Measurements from ENCODE around the gene RHPN2. TPM values are rescaled to one million over a fixed set of nuclear protein-coding genes. Genes with fewer than 3 reads are reported as not detected.

Gene RHPN2
- total and polyA plus RNA-seq, 2 of the 13 experiments (the other 11 are each of a cell fraction or from before 2014, with no cell fraction given), result 20.3 to 48.0 TPM

DNA sequence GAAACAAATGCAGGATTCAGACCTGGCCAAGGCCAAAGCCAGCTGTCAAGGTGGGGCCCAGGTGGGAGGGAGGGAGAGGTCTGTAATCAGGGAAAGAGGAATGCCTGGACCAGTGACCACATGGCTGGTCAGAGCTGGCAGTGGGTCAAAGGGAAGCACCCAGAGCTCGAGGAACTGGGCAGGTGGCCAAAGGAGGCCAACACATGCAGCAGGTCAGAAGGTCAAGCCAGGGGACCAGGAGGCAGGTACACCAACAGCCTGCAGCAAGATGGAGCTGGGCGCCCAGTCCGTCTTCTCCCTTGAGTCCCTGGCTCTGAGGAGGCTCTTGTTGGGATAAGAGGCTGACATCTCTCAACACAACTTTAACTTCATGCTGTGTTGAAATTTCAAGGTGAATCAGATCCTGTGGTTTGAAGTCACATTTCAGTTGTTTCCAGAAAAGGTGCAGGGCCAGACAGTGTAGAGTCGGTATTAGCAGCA is 33.4 kb upstream of the RHPN2 start (continued):
- TF ChIP-seq, protein P1, sequence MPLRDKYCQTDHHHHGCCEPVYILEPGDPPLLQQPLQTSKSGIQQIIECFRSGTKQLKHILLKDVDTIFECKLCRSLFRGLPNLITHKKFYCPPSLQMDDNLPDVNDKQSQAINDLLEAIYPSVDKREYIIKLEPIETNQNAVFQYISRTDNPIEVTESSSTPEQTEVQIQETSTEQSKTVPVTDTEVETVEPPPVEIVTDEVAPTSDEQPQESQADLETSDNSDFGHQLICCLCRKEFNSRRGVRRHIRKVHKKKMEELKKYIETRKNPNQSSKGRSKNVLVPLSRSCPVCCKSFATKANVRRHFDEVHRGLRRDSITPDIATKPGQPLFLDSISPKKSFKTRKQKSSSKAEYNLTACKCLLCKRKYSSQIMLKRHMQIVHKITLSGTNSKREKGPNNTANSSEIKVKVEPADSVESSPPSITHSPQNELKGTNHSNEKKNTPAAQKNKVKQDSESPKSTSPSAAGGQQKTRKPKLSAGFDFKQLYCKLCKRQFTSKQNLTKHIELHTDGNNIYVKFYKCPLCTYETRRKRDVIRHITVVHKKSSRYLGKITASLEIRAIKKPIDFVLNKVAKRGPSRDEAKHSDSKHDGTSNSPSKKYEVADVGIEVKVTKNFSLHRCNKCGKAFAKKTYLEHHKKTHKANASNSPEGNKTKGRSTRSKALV (CRISPR knock-in tag; IDR thresholded peaks at IDR 0.05), result no peak
- TF ChIP-seq HOXD1 (CRISPR knock-in tag; IDR thresholded peaks at IDR 0.05) (peak; percentile 37; the same call in 1 of the 2 replicates), GABPB1 (CRISPR knock-in tag; IDR thresholded peaks at IDR 0.05) (peak; percentile 20; the same call in 1 of the 2 replicates), PAWR (CRISPR knock-in tag; IDR thresholded peaks at IDR 0.05; ENCODE audit: borderline replicate concordance) (no peak), NR2F1 (CRISPR knock-in tag; IDR thresholded peaks at IDR 0.05) (peak; percentile 93 to 97), SNRNP70 (IDR thresholded peaks at IDR 0.05; ENCODE audit: low read depth, low read length) (no peak), FOXK2 (IDR thresholded peaks at IDR 0.05) (peak; percentile 42; the same call in 1 of the 2 replicates), SAFB2 (CRISPR knock-in tag; IDR thresholded peaks at IDR 0.05; ENCODE audit: borderline replicate concordance, low read depth) (no peak), NR2F6 (IDR thresholded peaks at IDR 0.05) (peak; percentile 95), NR2F6 (CRISPR knock-in tag; IDR thresholded peaks at IDR 0.05) (peak; percentile 99), FOXK1 (CRISPR knock-in tag; IDR thresholded peaks at IDR 0.05; ENCODE audit: borderline replicate concordance, low read depth) (peak; percentile 79; the same call in 1 of the 2 replicates), ZNF367 (CRISPR knock-in tag; IDR thresholded peaks at IDR 0.05; ENCODE audit: borderline replicate concordance) (no peak)
- TF ChIP-seq, protein P2, sequence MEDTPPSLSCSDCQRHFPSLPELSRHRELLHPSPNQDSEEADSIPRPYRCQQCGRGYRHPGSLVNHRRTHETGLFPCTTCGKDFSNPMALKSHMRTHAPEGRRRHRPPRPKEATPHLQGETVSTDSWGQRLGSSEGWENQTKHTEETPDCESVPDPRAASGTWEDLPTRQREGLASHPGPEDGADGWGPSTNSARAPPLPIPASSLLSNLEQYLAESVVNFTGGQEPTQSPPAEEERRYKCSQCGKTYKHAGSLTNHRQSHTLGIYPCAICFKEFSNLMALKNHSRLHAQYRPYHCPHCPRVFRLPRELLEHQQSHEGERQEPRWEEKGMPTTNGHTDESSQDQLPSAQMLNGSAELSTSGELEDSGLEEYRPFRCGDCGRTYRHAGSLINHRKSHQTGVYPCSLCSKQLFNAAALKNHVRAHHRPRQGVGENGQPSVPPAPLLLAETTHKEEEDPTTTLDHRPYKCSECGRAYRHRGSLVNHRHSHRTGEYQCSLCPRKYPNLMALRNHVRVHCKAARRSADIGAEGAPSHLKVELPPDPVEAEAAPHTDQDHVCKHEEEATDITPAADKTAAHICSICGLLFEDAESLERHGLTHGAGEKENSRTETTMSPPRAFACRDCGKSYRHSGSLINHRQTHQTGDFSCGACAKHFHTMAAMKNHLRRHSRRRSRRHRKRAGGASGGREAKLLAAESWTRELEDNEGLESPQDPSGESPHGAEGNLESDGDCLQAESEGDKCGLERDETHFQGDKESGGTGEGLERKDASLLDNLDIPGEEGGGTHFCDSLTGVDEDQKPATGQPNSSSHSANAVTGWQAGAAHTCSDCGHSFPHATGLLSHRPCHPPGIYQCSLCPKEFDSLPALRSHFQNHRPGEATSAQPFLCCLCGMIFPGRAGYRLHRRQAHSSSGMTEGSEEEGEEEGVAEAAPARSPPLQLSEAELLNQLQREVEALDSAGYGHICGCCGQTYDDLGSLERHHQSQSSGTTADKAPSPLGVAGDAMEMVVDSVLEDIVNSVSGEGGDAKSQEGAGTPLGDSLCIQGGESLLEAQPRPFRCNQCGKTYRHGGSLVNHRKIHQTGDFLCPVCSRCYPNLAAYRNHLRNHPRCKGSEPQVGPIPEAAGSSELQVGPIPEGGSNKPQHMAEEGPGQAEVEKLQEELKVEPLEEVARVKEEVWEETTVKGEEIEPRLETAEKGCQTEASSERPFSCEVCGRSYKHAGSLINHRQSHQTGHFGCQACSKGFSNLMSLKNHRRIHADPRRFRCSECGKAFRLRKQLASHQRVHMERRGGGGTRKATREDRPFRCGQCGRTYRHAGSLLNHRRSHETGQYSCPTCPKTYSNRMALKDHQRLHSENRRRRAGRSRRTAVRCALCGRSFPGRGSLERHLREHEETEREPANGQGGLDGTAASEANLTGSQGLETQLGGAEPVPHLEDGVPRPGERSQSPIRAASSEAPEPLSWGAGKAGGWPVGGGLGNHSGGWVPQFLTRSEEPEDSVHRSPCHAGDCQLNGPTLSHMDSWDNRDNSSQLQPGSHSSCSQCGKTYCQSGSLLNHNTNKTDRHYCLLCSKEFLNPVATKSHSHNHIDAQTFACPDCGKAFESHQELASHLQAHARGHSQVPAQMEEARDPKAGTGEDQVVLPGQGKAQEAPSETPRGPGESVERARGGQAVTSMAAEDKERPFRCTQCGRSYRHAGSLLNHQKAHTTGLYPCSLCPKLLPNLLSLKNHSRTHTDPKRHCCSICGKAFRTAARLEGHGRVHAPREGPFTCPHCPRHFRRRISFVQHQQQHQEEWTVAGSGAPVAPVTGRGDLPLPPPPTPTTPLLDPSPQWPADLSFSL (CRISPR knock-in tag; IDR thresholded peaks at IDR 0.05), result no peak
- TF ChIP-seq, protein P3, sequence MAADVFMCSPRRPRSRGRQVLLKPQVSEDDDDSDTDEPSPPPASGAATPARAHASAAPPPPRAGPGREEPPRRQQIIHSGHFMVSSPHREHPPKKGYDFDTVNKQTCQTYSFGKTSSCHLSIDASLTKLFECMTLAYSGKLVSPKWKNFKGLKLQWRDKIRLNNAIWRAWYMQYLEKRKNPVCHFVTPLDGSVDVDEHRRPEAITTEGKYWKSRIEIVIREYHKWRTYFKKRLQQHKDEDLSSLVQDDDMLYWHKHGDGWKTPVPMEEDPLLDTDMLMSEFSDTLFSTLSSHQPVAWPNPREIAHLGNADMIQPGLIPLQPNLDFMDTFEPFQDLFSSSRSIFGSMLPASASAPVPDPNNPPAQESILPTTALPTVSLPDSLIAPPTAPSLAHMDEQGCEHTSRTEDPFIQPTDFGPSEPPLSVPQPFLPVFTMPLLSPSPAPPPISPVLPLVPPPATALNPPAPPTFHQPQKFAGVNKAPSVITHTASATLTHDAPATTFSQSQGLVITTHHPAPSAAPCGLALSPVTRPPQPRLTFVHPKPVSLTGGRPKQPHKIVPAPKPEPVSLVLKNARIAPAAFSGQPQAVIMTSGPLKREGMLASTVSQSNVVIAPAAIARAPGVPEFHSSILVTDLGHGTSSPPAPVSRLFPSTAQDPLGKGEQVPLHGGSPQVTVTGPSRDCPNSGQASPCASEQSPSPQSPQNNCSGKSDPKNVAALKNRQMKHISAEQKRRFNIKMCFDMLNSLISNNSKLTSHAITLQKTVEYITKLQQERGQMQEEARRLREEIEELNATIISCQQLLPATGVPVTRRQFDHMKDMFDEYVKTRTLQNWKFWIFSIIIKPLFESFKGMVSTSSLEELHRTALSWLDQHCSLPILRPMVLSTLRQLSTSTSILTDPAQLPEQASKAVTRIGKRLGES (CRISPR knock-in tag; IDR thresholded peaks at IDR 0.05; ENCODE audit: borderline replicate concordance), result no peak
- TF ChIP-seq, protein P4, sequence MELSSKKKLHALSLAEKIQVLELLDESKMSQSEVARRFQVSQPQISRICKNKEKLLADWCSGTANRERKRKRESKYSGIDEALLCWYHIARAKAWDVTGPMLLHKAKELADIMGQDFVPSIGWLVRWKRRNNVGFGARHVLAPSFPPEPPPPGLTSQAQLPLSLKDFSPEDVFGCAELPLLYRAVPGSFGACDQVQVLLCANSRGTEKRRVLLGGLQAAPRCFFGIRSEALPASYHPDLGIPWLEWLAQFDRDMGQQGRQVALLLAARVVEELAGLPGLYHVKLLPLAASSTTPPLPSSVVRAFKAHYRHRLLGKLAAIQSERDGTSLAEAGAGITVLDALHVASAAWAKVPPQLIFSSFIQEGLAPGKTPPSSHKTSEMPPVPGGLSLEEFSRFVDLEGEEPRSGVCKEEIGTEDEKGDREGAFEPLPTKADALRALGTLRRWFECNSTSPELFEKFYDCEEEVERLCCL (CRISPR knock-in tag; IDR thresholded peaks at IDR 0.05; ENCODE audit: borderline replicate concordance), result no peak

All from HepG2 (cell line).